Measurements from ENCODE around the gene MTERF4. TPM values are rescaled to one million over a fixed set of nuclear protein-coding genes. Genes with fewer than 3 reads are reported as not detected.

MTERF4 gene
- total RNA-seq, 2 donors from 2014 or later: 33.2 to 42.5 TPM

DNA sequence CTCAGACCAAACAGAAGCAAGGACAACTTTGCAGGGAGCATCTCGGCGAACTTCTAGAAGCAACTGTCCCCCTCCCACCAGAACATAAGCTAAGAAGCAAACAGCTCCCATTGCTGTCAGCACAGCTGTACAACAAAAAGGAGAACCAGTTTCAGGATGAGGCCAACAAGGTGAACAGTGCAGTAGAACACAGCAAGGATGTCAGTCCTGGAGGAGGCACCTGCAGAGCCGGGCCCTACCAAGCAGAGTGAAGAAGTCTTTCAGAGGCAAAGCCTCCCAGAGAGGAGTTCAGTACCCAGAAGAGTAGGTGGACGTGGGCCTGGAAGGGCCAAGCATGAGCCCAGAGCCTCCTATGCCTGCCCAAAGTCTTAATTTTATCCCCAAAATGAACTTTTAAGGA, 46.2 kb upstream of the MTERF4 start:
- H3K27me3 ChIP-seq (ENCODE audit: control insufficient read depth, insufficient read depth, low read length, poor library complexity, severe bottlenecking): peaks cover 5% of the 10 kb centered on the region
- Mint-ChIP-seq H3K4me1 (peaks cover 18% of the 10 kb centered on the region), H3K4me3 (peak overlapping the region; percentile 89), H3K27ac (peak overlapping the region; percentile 19), H3K36me3 (ENCODE audit: low read depth) (peaks cover 13% of the 10 kb centered on the region), H3K9me3 (no peaks in the 10 kb centered on the region), H3K27me3 (ENCODE audit: insufficient read depth) (peaks cover 2% of the 10 kb centered on the region)
- TF ChIP-seq CTCF (conservative IDR thresholded peaks at IDR 0.05): no peak
- no peaks in the 10 kb centered on the region for H3K36me3 ChIP-seq (ENCODE audit: control insufficient read depth, insufficient read depth, low read length)
- H3K9me3 ChIP-seq (ENCODE audit: control insufficient read depth, low read length): no peaks in the 10 kb centered on the region
- no peaks in the 10 kb centered on the region for H3K4me1 ChIP-seq (ENCODE audit: control insufficient read depth, insufficient read depth, low read length)
- no peak for DNase-seq
- no peak overlapping the region for H3K27ac ChIP-seq (ENCODE audit: low read depth, low read length)
- peak overlapping the region; percentile 69 for H3K9ac ChIP-seq (ENCODE audit: extremely low read depth, low read length, poor library complexity, severe bottlenecking)
- H3K4me3 ChIP-seq (ENCODE audit: low read length): peak overlapping the region; percentile 92
- 83% methylated on average over 4 of the region's 4 CpGs for WGBS, 2 experiments (ENCODE audit: insufficient coverage in 1 of 2, insufficient read length in 1 of 2)

DNA sequence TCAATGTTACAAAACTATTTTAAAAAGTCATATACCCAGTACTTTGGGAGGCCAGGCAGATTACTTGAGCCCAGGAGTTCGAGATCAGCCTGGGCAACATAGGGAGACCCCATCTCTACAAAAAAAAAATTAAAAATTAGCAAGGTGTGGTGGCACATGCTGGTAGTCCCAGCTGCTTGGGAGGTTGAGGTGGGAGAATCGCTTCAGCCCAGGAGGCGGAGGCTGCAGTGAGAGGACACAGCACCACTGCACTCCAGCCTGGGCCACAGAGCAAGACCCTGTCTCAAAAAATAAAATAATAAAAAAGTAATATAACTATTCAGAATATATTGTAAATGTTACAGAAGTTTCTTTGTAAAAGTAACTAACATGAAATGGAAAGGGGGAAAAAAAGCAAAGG, 45.2 kb upstream of the MTERF4 start:
- Mint-ChIP-seq H3K4me1 (peaks cover 17% of the 10 kb centered on the region), H3K36me3 (ENCODE audit: low read depth) (peaks cover 18% of the 10 kb centered on the region), H3K9me3 (no peaks in the 10 kb centered on the region), H3K27me3 (ENCODE audit: insufficient read depth) (peaks cover 2% of the 10 kb centered on the region), H3K27ac (no peak overlapping the region), H3K4me3 (no peak overlapping the region)
- Histone ChIP-seq H3K4me3 (ENCODE audit: low read length) (no peak overlapping the region), H3K9me3 (ENCODE audit: control insufficient read depth, low read length) (no peaks in the 10 kb centered on the region), H3K9ac (ENCODE audit: extremely low read depth, low read length, poor library complexity, severe bottlenecking) (no peak overlapping the region), H3K27me3 (ENCODE audit: control insufficient read depth, insufficient read depth, low read length, poor library complexity, severe bottlenecking) (peaks cover 5% of the 10 kb centered on the region), H3K36me3 (ENCODE audit: control insufficient read depth, insufficient read depth, low read length) (no peaks in the 10 kb centered on the region), H3K27ac (ENCODE audit: low read depth, low read length) (no peak overlapping the region), H3K4me1 (ENCODE audit: control insufficient read depth, insufficient read depth, low read length) (no peaks in the 10 kb centered on the region)
- TF ChIP-seq CTCF (conservative IDR thresholded peaks at IDR 0.05): no peak
- WGBS, 2 experiments (ENCODE audit: insufficient coverage in 1 of 2, insufficient read length in 1 of 2): 96 to 100% methylated on average over 2 to 3 of the region's 3 CpGs
- DNase-seq: no peak

GRCh38 chr2:241146286-241146685, 44.2 kb upstream of the MTERF4 start:
- Histone ChIP-seq H3K27me3 (ENCODE audit: control insufficient read depth, insufficient read depth, low read length, poor library complexity, severe bottlenecking) (peaks cover 5% of the 10 kb centered on the region), H3K9ac (ENCODE audit: extremely low read depth, low read length, poor library complexity, severe bottlenecking) (no peak overlapping the region), H3K4me1 (ENCODE audit: control insufficient read depth, insufficient read depth, low read length) (no peaks in the 10 kb centered on the region), H3K4me3 (ENCODE audit: low read length) (no peak overlapping the region), H3K27ac (ENCODE audit: low read depth, low read length) (no peak overlapping the region), H3K9me3 (ENCODE audit: control insufficient read depth, low read length) (no peaks in the 10 kb centered on the region), H3K36me3 (ENCODE audit: control insufficient read depth, insufficient read depth, low read length) (no peaks in the 10 kb centered on the region)
- no peaks in the 10 kb centered on the region for H3K9me3 Mint-ChIP-seq
- no peak for TF ChIP-seq CTCF (conservative IDR thresholded peaks at IDR 0.05)
- peak overlapping the region; percentile 39 for H3K27ac Mint-ChIP-seq
- 77 to 83% methylated on average over 1 to 3 of the region's 4 CpGs for WGBS, 2 experiments (ENCODE audit: insufficient coverage in 1 of 2, insufficient read length in 1 of 2)
- DNase-seq: no peak
- H3K4me1 Mint-ChIP-seq: peaks cover 15% of the 10 kb centered on the region
- peaks cover 27% of the 10 kb centered on the region for H3K36me3 Mint-ChIP-seq (ENCODE audit: low read depth)
- H3K4me3 Mint-ChIP-seq: no peak overlapping the region
- peaks cover 2% of the 10 kb centered on the region for H3K27me3 Mint-ChIP-seq (ENCODE audit: insufficient read depth)

All from endodermal cell (in vitro differentiated cells).